GM10248 (cell line): ENCODE measurements around the gene CHRNB1.
A peak's percentile ranks its signal among the peaks of the same experiment; 100 is the strongest.

Experiments used
- CTCF ChIA-PET: fragments of 300-600 bp; sonication (Branson Sonifier 250); formaldehyde crosslinking; extraction: SDS; loops from one replicate; lab custom pipeline; 2021; ENCODE audit warnings: antibody characterized with exemption; lab: Yijun Ruan, JAX
- POLR2A ChIA-PET: fragments of 350-650 bp; sonication (Branson Sonifier 250); formaldehyde crosslinking; extraction: SDS; loops from one replicate; lab custom pipeline; 2020; ENCODE audit warnings: antibody characterized with exemption; lab: Yijun Ruan, JAX
- DNase-seq: peaks from one replicate; pipeline ENCODE4 v3.0.0; 2012; ENCODE audit errors: extremely low spot score
- CTCF ChIP-seq: IDR thresholded peaks from 2 replicates; pipeline ENCODE4 v1.5.1; 2012; ENCODE audit warnings: mild to moderate bottlenecking, low read depth; ENCODE audit errors: extremely low read depth, missing control alignments, control extremely low read depth

CHRNB1 gene

GRCh38 chr17:7439462-7440112 is 5.3 kb upstream of the CHRNB1 start, which contains the start of gene FGF11:
FGF11 (plus strand) TSS chr17:7439512; CDS start chr17:7439621, 109 bp downstream.
- TF ChIP-seq CTCF = no peak
- ChIA-PET CTCF (interaction anchor here (1.2 to 4.5 kb wide), 5 partner anchors 13 to 121 kb away, joined by 3 to 20 read pairs (median 7); partner anchors contain the start of genes SENP3 and SPEM2), POLR2A (interaction anchor here (0.9 to 2.1 kb wide), 3 partner anchors 9 to 45 kb away, joined by 4 to 12 read pairs (median 7); partner anchors contain the start of gene POLR2A)
- DNase-seq = no peak

GRCh38 chr17:7440113-7440833 is 4.6 kb upstream of the CHRNB1 start:
- ChIA-PET CTCF (interaction anchor here (0.9 to 4.5 kb wide), 8 partner anchors 12 to 120 kb away, joined by 3 to 20 read pairs (median 3); partner anchors contain the start of genes SENP3, SPEM1 and SPEM2), POLR2A (interaction anchor here (0.9 to 2.1 kb wide), 4 partner anchors 10 to 45 kb away, joined by 4 to 12 read pairs (median 6); partner anchors contain the start of gene POLR2A)
- peak; percentile 76 for DNase-seq
- TF ChIP-seq CTCF = no peak

DNA sequence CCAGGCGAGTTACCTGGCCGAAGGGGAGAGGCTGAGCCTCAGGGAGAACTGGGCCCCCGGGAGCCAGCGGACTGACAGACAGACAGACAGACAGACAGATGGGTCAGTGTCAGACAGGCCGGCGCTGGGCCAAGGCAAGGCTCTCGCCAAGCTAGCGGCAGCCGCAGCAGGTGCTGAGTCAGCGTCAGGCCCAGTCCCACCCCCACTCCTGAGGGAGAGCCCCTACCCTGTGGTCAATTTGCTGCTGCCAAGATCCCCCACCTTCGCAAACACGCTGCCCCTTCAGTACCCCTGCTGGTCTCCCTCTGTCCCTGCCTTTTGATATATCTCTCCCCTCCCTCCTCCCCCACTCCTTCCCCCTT is 4.0 kb upstream of the CHRNB1 start:
- DNase-seq = peak; percentile 78
- CTCF ChIA-PET = interaction anchor here (0.9 to 4.5 kb wide), 10 partner anchors 11 to 120 kb away, joined by 3 to 20 read pairs (median 5); partner anchors contain the start of genes SENP3, SPEM1 and TMEM95
- TF ChIP-seq CTCF = no peak
- POLR2A ChIA-PET = interaction anchor here (0.6 to 2.1 kb wide), 5 partner anchors 8 to 45 kb away, joined by 3 to 12 read pairs (median 5); partner anchors contain the start of gene POLR2A

- ChIA-PET CTCF (interaction anchor here (0.9 to 4.5 kb wide), 10 partner anchors 11 to 119 kb away, joined by 3 to 20 read pairs (median 5); partner anchors contain the start of genes SENP3, SPEM1 and TMEM95), POLR2A (interaction anchor here (0.6 to 2.1 kb wide), 3 partner anchors 9 to 46 kb away, joined by 3 to 12 read pairs (median 4); partner anchors contain the start of gene POLR2A)
- no peak for DNase-seq
- no peak for TF ChIP-seq CTCF
Measured at GRCh38 chr17:7441266-7441665, 3.6 kb upstream of the CHRNB1 start.

DNA sequence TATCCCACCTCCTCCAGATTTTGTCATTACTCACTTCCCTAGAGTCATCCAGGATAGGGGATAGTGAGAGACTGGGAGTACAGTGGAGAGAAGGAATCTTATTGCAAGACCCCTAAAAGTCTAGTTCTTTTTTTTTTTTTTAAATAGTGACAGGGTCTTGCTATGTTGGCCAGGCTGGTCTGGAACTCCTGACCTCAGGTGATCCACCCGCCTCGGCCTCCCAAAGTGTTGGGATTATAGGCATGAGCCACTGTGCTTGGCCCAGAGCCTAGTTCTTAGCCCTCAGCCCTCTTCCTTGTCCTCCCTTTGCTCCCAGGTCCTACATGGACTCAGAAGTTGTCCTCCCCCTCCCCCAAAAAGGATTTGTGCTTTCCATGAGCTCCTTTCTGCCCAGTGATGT is 2.7 kb upstream of the CHRNB1 start:
- TF ChIP-seq CTCF = no peak
- no peak for DNase-seq
- ChIA-PET POLR2A (no interaction called here), CTCF (interaction anchor here (1.1 to 4.5 kb wide), 5 partner anchors 13 to 118 kb away, joined by 3 to 20 read pairs (median 9); partner anchors contain the start of genes SENP3 and TMEM95)
